Measurements from ENCODE around the gene ZBTB20.

Gene ZBTB20

DNA sequence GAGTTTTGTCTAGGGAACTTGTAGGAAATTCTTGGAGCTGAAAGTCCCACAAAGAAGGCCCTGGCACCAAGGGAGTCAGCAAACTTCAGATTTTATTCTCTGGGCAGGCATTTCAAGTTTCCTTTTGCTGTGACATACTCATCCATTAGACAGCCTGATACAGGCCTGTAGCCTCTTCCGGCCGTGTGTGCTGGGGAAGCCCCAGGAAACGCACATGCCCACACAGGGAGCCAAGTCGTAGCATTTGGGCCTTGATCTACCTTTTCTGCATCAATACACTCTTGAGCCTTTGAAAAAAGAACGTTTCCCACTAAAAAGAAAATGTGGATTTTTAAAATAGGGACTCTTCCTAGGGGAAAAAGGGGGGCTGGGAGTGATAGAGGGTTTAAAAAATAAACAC lies 838.3 kb downstream of the ZBTB20 start:
- DNase-seq: no peak

DNA sequence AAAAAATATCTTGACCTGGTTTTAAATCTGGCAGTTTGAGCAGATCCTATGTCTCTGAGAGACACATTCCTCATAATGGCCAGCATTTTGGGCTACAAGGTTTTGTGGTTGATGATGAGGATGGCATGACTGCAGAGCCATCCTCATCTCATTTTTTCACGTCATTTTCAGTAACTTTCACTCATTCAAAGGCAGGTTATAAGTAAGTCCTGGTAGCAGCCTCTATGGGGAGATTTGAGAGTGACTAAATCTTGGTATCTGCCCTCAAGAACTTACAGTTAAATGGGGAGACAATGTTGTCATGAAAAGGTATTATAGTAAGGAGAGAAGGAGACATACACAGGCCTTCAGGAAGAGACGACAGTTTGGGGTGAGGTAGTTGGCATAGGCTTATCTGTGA lies 838.7 kb downstream of the ZBTB20 start:
- no peak for DNase-seq

DNA sequence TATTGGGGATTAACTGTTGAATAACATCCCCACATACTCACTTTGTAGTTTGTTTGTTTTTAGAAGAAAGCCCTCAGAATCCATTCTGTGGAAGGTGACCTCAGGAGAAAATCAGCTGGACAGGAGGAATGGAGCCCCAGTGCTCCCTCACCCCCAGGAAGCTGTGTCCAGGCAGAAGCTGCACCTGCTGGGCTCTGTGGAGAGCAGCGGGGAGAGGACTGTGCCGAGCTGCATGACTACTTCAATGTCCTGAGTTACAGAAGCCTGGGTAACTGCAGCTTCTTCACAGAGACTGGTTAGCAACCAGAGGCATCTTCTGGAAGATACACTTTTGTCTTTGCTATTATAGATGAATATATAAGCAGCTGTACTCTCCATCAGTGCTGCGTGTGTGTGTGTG lies 839.3 kb downstream of the ZBTB20 start:
- DNase-seq: no peak

DNA sequence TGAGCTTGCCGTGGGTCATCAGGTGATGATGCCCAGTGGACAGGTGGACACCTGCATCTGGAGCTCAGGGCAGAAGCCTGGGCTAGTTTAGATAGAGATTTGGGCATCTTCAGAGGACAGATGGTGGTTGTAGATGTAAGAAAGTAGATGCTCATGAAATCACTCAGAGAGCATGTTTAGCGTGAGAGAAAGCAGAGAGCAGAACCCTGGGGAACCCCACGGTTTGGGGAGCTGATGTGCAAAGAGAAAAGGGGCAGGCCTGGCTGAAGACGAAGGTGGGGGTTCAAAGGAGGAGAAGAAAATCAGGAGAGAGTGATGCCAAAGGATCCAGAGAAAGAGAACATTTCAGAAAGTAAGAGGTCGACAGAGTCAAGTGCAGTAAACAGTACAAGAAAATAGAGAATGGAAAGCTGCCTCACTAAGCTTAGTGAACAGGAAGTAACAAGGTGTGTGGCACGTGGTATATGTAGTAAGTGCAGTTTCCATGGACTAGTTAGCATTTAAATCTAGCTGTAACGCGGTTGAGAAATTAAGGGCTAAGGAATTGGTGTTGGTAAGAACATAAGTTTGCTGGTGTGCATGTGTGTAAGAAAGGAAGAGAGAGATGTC lies 839.8 kb downstream of the ZBTB20 start:
- no peak for DNase-seq

DNA sequence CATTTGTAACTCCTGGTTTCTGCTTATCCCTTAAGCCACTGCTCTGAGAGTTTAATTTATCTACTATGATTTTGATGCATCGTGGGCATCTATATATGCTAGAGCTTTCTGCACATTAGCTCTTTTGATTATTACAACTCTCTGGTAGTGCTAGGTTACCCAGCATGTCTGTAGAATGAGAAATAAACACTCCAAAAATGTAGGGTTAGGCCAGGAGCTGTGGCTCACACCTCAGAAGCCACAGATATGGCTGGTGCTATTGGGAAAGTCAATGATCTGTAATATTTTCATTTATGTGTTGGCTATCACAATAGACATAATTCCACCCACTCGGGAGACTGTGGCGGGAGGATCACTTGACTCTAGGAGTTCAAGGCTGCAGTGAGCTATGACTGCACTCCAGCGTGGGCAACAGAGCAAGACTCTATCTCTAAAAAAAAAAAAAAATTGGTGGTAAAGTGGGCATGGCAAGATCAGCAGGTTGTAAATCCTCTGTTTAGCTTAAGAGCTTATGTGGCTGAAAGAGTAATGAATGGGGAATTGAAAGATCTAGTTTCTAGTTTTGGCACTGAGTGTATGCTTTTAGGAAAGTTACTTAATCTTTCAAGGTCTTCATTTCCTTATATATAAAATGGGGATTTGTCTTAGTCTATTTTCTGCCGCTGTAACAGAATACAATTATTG lies 847.0 kb downstream of the ZBTB20 start:
- DNase-seq: no peak

DNA sequence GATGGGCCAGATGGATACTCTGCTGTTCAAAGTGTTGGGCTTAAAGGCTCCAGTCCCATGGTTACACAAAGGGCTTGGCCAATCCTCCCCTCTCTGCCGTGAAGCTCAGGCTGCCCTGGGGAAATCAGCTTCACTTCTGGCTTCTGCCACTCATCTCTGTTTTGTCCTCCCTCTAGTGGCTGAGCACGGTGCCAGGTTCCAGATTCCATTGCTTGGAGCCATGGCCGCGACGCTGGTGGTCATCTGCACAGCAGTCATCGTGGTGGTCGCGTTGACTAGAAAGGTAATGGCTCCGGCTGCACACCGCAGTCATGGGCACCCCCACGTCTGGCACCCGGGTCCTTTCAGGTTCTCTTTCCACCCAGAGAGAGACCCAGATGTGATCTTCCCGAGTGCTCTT lies 847.7 kb downstream of the ZBTB20 start:
- peak in 1 of 4 experiments; percentile 17 for DNase-seq

DNA sequence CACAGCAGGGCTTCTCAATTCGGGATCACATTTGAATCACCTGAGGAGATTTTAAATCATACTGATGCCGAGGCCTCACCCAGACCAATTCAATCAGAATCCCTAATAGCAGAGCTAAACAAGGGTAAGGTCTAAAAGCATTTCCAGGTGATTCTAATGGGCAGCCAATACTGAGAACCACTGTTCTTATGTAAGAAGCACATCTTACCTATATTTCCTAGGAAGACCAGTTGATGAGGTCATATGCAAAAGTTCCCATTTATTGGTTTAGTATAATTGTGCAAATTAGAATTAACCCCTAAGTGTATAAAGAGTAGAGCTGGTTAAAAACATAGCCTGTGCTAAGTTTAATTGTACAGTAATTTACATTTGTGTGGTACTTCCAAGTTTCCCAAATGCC lies 851.1 kb downstream of the ZBTB20 start:
- no peak for DNase-seq

DNA sequence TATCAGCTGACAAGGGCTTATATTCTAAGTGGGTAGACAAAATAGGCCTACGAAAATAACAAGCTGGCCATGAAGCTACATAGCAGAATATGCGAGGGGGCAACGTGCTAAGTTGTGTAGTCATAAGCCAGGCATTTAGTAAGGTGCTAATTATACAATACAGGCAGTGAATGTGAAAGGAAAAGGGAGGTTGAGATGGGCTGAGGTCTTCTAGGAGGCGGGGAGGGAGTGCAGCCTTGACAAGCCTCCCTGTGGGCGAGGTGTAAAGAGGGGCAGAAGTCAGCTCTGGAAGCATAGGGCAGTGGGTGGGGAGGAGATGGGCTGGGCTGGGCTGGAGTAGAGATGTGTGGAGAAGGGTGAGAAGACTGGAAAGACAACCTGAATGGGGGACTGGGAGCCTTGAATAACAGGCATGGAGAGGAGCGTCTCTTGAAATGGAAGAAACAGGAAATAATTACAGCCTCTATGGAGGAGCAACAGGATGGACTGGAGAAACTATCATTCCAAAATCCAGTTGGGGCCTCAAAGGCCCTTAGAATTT lies 852.1 kb downstream of the ZBTB20 start:
- DNase-seq: no peak

DNA sequence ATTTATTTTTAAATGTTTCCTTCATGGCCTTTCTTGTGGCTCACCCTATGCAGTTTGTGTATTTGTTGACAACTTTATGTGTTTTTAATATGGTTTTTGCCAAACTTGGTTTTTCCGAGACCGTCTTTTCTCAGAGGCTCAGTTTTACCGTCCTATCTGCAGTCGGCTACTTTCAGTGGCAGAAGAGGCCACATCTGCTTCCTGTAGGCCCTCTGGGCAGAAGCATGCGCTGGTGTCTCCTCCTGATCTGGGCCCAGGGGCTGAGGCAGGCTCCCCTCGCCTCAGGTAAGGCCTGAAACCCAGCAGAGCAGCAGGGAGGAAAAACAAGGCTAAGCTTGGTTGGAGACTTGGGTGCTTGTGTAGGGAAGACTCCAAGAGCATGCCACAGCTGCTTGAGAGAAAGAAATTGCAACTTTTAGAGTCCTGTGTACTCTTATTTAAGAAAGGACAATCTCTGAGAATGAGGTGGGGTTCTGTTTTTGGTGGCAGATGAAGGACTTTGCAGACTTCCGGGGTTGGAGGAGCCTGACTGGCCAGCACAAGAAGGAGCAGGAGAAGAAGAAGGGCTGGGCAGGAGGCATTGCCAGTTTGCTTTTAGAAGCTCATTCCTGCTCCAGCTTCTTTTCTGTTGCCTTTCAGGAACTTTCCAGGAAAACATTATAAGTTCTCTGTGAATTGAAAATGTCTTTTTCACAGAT lies 853.1 kb downstream of the ZBTB20 start, which contains the start of gene TIGIT:
Gene TIGIT, plus strand, starts transcription at position 191 of the 698 bp plus-strand sequence. Its CDS starts 34 bp downstream, at position 225.
- DNase-seq: no peak

DNA sequence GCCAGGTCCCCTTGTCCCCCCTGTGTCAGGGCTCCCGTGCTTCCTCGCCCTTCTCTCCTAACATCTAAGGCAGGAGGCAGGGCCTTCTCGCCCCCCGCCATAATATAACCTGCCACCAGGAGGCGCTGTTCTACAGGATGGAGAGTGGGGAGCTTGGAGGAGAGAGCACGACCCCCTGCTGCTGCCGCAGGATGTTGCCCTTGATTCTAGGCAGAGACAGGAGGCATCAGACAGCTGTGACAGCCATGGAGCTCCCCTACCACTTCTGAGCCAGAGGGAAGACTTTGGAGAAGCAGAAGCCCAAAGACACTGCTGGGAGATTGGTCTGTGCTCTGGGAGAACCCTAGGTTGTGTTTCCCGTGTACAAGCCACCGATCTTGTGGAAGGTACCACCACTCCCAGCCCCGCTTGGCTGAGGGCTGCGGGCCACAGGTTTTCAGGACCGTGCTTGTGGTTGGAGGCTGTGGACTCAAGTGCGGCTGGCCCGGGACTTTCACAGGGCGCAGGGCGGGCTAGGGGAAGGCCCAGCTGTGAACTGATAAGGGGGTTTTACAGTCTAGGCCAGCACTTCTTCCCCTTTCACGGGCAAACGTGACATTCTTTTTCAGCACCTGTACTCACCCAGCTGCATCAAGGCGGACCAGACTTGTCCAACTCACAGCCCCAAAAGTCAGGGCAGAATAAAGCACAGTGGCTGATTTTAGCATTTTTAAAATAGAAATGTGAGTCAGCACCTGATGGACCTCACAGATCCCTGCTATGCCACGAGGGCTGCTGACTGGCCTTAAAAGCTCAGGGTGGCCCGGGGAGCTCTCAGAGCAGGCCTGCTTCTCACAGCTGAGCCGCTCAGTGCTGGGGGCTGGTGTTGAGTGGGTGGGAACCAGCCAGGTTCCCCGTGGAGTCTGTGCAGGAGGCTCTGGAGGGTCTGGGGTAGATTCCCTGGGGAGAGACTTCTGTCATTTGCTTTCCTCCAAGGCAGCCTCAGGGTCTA lies 855.9 kb downstream of the ZBTB20 start:
- DNase-seq: peak; percentile 60 to 90 (median 74)

DNA sequence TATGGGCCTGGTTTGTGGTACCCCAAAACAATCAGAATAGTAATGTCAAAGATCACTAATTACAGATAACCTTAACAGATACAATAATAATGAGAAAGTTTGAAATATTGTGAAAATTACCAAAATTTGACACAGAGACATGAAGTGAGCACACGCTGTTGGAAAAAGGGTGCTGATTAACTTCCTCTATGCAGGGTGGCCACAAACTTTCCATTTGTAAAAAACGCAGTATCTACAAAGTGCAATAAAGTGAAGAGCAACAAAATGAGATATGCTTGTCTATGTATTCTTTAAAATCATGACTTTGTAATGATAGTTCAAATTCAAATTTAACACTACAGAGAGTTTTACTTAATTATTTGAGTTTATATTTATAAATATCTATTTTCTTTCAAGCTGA lies 860.8 kb downstream of the ZBTB20 start:
- no peak for DNase-seq

DNA sequence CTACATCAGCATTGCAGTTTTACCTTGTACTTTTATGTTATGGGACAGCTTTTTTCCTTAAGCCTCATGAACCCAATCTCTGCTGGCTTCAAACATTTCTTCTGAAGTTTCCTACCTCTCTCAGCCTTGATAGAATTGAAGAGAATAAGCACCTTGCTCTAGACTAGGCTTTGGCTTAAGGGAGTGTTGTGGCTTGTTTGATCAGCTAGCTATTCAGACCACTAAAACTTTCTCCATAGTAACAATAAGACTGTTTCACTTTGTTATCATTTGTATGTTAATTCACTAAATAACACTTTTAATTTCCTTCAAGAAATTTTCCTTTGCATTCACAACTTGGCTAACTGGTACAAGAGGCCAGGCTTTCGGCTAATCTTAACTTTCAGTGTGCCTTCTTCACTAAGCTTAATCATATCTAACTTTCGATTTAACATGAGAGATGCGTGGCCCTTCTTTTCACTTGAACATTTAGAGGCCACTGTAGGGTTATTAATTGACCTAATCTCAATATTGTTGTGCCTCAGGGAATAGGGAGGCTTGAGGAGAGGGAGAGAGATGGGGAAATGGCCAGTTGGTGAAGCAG lies 861.3 kb downstream of the ZBTB20 start:
- no peak for DNase-seq

DNA sequence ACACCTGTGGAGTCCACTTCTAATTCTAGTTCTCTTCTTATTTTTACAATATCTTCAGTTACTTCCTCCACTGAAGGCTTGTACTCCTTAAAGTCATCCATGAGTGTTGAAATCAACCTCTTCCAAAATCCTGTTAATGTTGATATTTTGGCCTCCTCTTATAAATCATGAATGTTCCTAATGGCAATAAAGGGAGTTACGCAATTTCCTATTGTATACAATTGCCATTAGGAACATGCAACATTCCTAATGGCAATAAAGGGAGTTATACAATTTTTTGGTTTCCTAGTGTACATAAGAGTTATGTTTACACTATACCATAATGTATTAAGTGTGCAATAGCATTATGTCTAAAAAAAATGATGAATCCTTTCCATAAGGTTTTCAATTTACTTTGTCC lies 862.4 kb downstream of the ZBTB20 start:
- DNase-seq: no peak
